Left ventricle myocardium inferior (tissue), 1 donor: ENCODE results near the gene COL8A1. TPM values are rescaled to one million over a fixed set of nuclear protein-coding genes. Genes with fewer than 3 reads are reported as not detected.

ENCODE experiments used
- DNase-seq: peaks from one replicate; pipeline ENCODE4 v3.0.0-alpha.2; 2020
- H3K27ac ChIP-seq: fragments of 200-600 bp; replicated peaks from 2 replicates; pipeline ENCODE4 v1.8.0; 2021
- H3K27me3 ChIP-seq: fragments of 200-600 bp; 2 replicates; pipeline ENCODE4 v1.8.0; 2021; ENCODE audit warnings: low read depth
- H3K36me3 ChIP-seq: fragments of 200-600 bp; 2 replicates; pipeline ENCODE4 v1.8.0; 2021
- H3K4me1 ChIP-seq: fragments of 200-600 bp; 2 replicates; pipeline ENCODE4 v1.8.0; 2021
- H3K4me3 ChIP-seq: fragments of 200-600 bp; 2 replicates; pipeline ENCODE4 v1.8.0; 2021; ENCODE audit warnings: mild to moderate bottlenecking, moderate library complexity
- H3K9me3 ChIP-seq: fragments of 200-600 bp; replicated peaks from 2 replicates; pipeline ENCODE4 v1.8.0; 2021
- CTCF ChIP-seq: fragments of 200-600 bp; IDR thresholded peaks from 2 replicates; pipeline ENCODE4 v1.8.0; 2021; ENCODE audit warnings: antibody characterized with exemption, mild to moderate bottlenecking, borderline replicate concordance
- intact Hi-C: fragments of 100-400 bp; cut with micrococcal nuclease; formaldehyde crosslinking; loops from one replicate; pipeline ENCODE4 v1.11.0; 2022
- total RNA-seq: library from RNA; stranded (reverse); fragmentation: NEBNext Ultra II Directional; extraction: Animal tissue kit (Norgen Biotek cat#: 25700); gene quantifications from one replicate; pipeline ENCODE4 v1.2.1, GENCODE V29; 2021
- donor health status: DM: no; HTN: yes; CAD: no; lungs with severe emphysema.

Gene COL8A1
- total RNA-seq, 1 donor from 2014 or later, result 16.4 TPM

GRCh38 chr3:99614768-99615167, 23.6 kb upstream of the COL8A1 start:
- Histone ChIP-seq H3K4me1 (no peaks in the 10 kb centered on the region), H3K27ac (no peak overlapping the region), H3K9me3 (peaks cover 7% of the 10 kb centered on the region), H3K36me3 (no peaks in the 10 kb centered on the region), H3K27me3 (no peaks in the 10 kb centered on the region), H3K4me3 (no peak overlapping the region)
- no peak for TF ChIP-seq CTCF
- DNase-seq, result no peak
- intact Hi-C loops, result no loop called here

GRCh38 chr3:99620077-99620767, 18.2 kb upstream of the COL8A1 start:
- Histone ChIP-seq H3K4me3 (no peak overlapping the region), H3K36me3 (no peaks in the 10 kb centered on the region), H3K4me1 (no peaks in the 10 kb centered on the region), H3K9me3 (no peaks in the 10 kb centered on the region), H3K27me3 (no peaks in the 10 kb centered on the region), H3K27ac (no peak overlapping the region)
- DNase-seq, result no peak
- intact Hi-C loops, result no loop called here
- no peak for TF ChIP-seq CTCF

- Histone ChIP-seq H3K27me3 (no peaks in the 10 kb centered on the region), H3K27ac (no peak overlapping the region), H3K9me3 (no peaks in the 10 kb centered on the region), H3K4me1 (no peaks in the 10 kb centered on the region), H3K4me3 (no peak overlapping the region), H3K36me3 (no peaks in the 10 kb centered on the region)
- TF ChIP-seq CTCF, result no peak
- intact Hi-C loops, result no loop called here
- DNase-seq, result no peak
Measured at GRCh38 chr3:99620976-99621375, 17.4 kb upstream of the COL8A1 start.

- Histone ChIP-seq H3K4me3 (no peak overlapping the region), H3K4me1 (no peaks in the 10 kb centered on the region), H3K36me3 (no peaks in the 10 kb centered on the region), H3K27ac (no peak overlapping the region), H3K27me3 (no peaks in the 10 kb centered on the region), H3K9me3 (no peaks in the 10 kb centered on the region)
- intact Hi-C loops, result no loop called here
- no peak for TF ChIP-seq CTCF
- DNase-seq, result no peak
Measured at GRCh38 chr3:99624496-99625236, 13.7 kb upstream of the COL8A1 start.

GRCh38 chr3:99625237-99625622, 13.2 kb upstream of the COL8A1 start:
- no peak for TF ChIP-seq CTCF
- intact Hi-C loops, result no loop called here

More at GRCh38 chr3:99625237-99625622, 13.2 kb upstream of the COL8A1 start:
- no peak overlapping the region for H3K27ac ChIP-seq
- no peak for DNase-seq
- H3K27me3 ChIP-seq, result no peaks in the 10 kb centered on the region
- no peaks in the 10 kb centered on the region for H3K9me3 ChIP-seq
- H3K4me1 ChIP-seq, result no peaks in the 10 kb centered on the region
- no peak overlapping the region for H3K4me3 ChIP-seq
- H3K36me3 ChIP-seq, result no peaks in the 10 kb centered on the region
